Measurements from ENCODE around the gene HEPACAM. TPM values are rescaled to one million over a fixed set of nuclear protein-coding genes. Genes with fewer than 3 reads are reported as not detected.

HEPACAM gene
- total RNA-seq, 2 donors from 2014 or later, result not detected

DNA sequence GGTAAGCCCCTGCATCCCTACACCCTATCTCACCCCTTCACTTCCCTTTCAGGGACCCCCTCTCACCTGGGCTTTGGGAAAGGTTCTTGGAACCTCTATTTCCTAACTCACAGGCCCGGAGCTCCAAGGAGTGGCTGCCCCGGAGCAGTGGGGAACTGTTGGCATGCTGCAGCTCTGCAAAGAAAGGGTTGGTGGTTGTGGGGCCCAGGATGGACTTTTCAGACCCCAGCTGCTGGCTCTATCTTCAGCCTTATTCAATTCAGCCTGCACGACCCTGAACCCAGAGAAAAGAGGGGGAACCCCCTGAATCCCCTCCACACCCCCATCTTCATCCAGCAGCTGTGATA, 48.2 kb downstream of the HEPACAM start:
- no peak overlapping the region for H3K27ac Mint-ChIP-seq
- Histone ChIP-seq H3K9me3 (ENCODE audit: control insufficient read depth, low read length) (no peaks in the 10 kb centered on the region), H3K27ac (ENCODE audit: low read depth, low read length) (no peak overlapping the region), H3K4me1 (ENCODE audit: control insufficient read depth, insufficient read depth, low read length) (no peaks in the 10 kb centered on the region), H3K4me3 (ENCODE audit: low read length) (no peak overlapping the region), H3K9ac (ENCODE audit: extremely low read depth, low read length, poor library complexity, severe bottlenecking) (no peak overlapping the region), H3K27me3 (ENCODE audit: control insufficient read depth, insufficient read depth, low read length, poor library complexity, severe bottlenecking) (peaks cover 39% of the 10 kb centered on the region), H3K36me3 (ENCODE audit: control insufficient read depth, insufficient read depth, low read length) (no peaks in the 10 kb centered on the region)
- peaks cover 49% of the 10 kb centered on the region for H3K27me3 Mint-ChIP-seq (ENCODE audit: insufficient read depth)
- DNase-seq, result no peak
- no peaks in the 10 kb centered on the region for H3K36me3 Mint-ChIP-seq (ENCODE audit: low read depth)
- no peaks in the 10 kb centered on the region for H3K4me1 Mint-ChIP-seq
- TF ChIP-seq, protein P1, sequence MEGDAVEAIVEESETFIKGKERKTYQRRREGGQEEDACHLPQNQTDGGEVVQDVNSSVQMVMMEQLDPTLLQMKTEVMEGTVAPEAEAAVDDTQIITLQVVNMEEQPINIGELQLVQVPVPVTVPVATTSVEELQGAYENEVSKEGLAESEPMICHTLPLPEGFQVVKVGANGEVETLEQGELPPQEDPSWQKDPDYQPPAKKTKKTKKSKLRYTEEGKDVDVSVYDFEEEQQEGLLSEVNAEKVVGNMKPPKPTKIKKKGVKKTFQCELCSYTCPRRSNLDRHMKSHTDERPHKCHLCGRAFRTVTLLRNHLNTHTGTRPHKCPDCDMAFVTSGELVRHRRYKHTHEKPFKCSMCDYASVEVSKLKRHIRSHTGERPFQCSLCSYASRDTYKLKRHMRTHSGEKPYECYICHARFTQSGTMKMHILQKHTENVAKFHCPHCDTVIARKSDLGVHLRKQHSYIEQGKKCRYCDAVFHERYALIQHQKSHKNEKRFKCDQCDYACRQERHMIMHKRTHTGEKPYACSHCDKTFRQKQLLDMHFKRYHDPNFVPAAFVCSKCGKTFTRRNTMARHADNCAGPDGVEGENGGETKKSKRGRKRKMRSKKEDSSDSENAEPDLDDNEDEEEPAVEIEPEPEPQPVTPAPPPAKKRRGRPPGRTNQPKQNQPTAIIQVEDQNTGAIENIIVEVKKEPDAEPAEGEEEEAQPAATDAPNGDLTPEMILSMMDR (conservative IDR thresholded peaks at IDR 0.05), result no peak
- no peak overlapping the region for H3K4me3 Mint-ChIP-seq
- H3K9me3 Mint-ChIP-seq, result no peaks in the 10 kb centered on the region
- WGBS, 2 experiments (ENCODE audit: insufficient coverage in 1 of 2, insufficient read length in 1 of 2), result 91% methylated on average over 2 of the region's 3 CpGs; no CpG with 5 or more reads in 1 of the 2 experiments

DNA sequence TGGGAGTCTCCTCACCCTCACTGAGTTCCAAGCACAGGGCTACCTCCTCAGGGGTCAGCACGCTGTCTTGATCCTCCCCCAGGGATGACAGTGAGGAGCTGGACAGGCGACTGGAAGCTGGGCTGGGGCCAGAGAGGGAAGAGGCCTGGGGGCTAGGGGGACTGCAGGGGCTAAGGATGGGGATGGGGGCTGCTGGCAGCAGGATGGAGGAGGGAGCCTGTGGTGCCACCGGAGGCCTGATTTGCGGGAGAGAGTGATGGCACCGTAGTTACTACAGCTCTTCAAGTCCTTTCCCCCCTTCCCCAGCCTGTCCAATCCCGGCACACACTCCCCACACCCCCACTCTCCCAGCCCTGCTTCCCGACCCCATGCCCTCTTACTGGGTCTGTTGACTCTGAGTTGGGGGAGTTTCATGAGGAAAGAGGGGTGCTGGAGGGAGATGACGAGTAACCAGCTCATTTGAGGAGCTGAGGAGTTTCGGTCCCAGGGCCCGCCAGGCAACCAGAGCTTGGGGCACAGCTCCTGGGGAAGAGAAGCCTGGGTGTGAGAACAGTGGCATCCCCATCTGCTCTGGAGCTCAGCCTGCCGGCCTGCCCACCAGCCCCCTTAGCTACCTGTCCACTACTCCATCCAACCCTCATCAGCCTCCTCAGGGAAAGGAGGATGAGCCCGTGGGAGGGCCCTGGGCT, 48.7 kb downstream of the HEPACAM start:
- H3K36me3 Mint-ChIP-seq (ENCODE audit: low read depth), result no peaks in the 10 kb centered on the region
- peaks cover 34% of the 10 kb centered on the region for H3K27me3 ChIP-seq (ENCODE audit: control insufficient read depth, insufficient read depth, low read length, poor library complexity, severe bottlenecking)
- no peak overlapping the region for H3K27ac Mint-ChIP-seq
- H3K27me3 Mint-ChIP-seq (ENCODE audit: insufficient read depth), result peaks cover 44% of the 10 kb centered on the region
- H3K27ac ChIP-seq (ENCODE audit: low read depth, low read length), result no peak overlapping the region
- H3K4me1 Mint-ChIP-seq, result no peaks in the 10 kb centered on the region
- H3K4me1 ChIP-seq (ENCODE audit: control insufficient read depth, insufficient read depth, low read length), result no peaks in the 10 kb centered on the region
- no peaks in the 10 kb centered on the region for H3K9me3 ChIP-seq (ENCODE audit: control insufficient read depth, low read length)
- no peaks in the 10 kb centered on the region for H3K36me3 ChIP-seq (ENCODE audit: control insufficient read depth, insufficient read depth, low read length)
- peak; percentile 34 for DNase-seq
- TF ChIP-seq, protein P1 (conservative IDR thresholded peaks at IDR 0.05), result no peak
- H3K4me3 ChIP-seq (ENCODE audit: low read length), result no peak overlapping the region
- H3K9ac ChIP-seq (ENCODE audit: extremely low read depth, low read length, poor library complexity, severe bottlenecking), result no peak overlapping the region
- no peaks in the 10 kb centered on the region for H3K9me3 Mint-ChIP-seq
- H3K4me3 Mint-ChIP-seq, result no peak overlapping the region
- WGBS, 2 experiments (ENCODE audit: insufficient coverage in 1 of 2, insufficient read length in 1 of 2), result 73 to 93% methylated on average over 1 to 10 of the region's 12 CpGs

DNA sequence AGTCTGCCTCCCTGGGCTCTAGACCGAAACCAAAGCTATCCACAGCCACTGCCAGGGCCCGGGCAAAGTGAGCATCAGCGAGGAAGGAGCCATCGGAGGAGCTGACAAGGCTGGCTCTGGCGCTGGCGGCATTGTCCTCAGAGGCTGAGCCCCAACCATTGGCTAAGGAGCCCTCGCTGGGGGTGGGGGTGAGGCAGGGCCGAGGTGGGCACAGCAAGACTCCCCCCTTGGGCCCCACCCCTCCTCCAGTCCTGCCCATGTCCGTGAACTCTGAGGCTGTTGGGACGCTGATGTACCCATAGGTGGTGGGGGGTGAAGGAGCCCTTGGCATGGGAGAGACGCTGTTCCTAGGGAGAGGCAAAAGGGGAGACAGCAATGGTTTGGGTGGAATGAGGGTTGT, 49.4 kb downstream of the HEPACAM start:
- H3K9me3 ChIP-seq (ENCODE audit: control insufficient read depth, low read length), result no peaks in the 10 kb centered on the region
- TF ChIP-seq, protein P1 (conservative IDR thresholded peaks at IDR 0.05), result no peak
- Mint-ChIP-seq H3K27ac (no peak overlapping the region), H3K4me3 (no peak overlapping the region), H3K27me3 (ENCODE audit: insufficient read depth) (peaks cover 44% of the 10 kb centered on the region), H3K9me3 (no peaks in the 10 kb centered on the region), H3K36me3 (ENCODE audit: low read depth) (no peaks in the 10 kb centered on the region), H3K4me1 (no peaks in the 10 kb centered on the region)
- H3K27ac ChIP-seq (ENCODE audit: low read depth, low read length), result no peak overlapping the region
- H3K9ac ChIP-seq (ENCODE audit: extremely low read depth, low read length, poor library complexity, severe bottlenecking), result no peak overlapping the region
- H3K27me3 ChIP-seq (ENCODE audit: control insufficient read depth, insufficient read depth, low read length, poor library complexity, severe bottlenecking), result peaks cover 29% of the 10 kb centered on the region
- 86 to 89% methylated on average over 5 to 11 of the region's 11 CpGs for WGBS, 2 experiments (ENCODE audit: insufficient coverage in 1 of 2, insufficient read length in 1 of 2)
- DNase-seq, result peak; percentile 42
- H3K4me3 ChIP-seq (ENCODE audit: low read length), result no peak overlapping the region
- H3K4me1 ChIP-seq (ENCODE audit: control insufficient read depth, insufficient read depth, low read length), result no peaks in the 10 kb centered on the region
- no peaks in the 10 kb centered on the region for H3K36me3 ChIP-seq (ENCODE audit: control insufficient read depth, insufficient read depth, low read length)
